ENCODE measurements around the gene COPZ2.
"Not testable (repeated sequence)": the region's sequence is repeated elsewhere in the genome, so short reads cannot be mapped to it uniquely, and the experiment has no call there.

Gene COPZ2

DNA sequence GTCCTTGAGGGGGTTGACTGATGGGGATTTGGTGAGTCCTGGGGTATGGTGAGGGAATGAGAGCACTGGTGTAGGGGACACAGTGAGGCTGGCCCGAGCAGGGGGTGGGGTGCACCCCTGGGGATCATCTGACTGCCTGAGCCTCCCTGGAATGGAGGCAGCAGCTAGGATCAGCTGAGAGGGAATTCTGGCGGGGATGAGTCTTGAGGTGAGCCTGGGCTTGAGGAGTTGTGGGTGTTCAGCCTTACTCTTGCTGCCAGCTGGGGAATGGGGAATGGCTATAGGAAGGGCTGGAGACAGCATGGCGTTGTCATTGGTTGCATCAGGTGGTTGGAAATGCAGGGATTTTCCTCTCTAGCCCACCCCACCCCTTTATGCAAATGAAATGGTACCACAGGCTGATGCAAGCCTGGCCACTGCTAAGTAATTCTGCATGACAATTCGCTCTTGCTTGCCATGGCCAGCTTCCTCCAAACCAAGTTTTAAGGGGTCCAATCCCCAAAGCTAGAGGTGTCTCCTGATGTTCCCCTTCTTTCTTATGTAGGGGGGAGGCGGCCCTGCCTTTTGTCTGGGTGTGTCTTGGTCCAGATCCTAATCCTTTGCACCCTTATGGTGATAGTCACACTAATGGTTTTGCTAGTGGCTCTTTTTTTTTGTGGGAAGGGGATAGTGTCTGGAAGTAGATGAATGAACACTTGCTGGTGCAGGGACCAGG is 18.1 kb upstream of the COPZ2 start:
- no peak for DNase-seq (ENCODE audit: low read depth)

DNA sequence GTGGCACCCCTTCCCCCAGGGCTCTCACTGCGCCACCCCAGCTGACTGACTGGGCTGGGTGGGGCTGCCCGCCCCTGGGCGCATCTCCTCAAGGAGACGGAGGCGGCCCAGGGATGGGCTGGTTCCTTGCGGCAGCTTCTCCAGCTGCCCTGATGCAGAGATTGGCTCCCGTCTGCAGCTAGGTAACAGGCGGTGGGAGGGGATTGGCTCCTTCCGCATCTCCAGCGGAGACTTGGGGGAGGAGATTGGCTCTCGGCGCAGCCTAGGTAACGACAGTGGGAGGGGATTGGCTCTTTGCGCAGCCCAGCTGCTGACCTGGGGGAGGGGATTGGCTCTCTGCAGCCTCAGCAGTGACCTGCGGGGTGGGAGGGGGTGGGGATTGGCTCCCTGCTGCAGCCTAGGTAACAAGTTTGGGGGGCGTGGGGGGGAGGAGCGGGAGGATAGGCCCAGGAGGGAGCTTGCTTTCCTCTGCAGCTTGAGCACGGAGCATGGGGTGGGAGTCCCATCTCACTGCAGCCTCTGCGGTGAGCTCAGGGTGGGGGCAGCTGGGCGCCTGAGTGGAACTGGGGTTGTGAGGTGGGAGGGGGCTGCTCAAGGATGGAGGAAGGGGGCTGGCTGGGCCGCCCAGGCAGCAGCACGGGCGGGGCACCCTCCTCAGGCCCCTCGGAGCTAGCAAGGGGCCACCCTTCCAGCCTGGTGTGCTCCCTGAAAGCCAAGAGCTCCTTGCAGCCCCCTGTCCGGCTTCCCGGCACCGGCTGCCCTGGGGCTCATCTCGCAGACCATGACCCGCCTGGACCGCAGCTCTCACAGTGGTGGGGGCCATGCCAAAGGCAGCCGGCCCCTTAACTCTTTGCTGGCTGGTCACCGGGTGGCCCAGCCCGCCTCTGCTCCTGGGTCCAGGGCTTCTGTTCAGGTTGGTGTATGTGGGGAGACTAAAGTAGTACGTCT is 16.9 kb upstream of the COPZ2 start:
- no peak for DNase-seq (ENCODE audit: low read depth)

DNA sequence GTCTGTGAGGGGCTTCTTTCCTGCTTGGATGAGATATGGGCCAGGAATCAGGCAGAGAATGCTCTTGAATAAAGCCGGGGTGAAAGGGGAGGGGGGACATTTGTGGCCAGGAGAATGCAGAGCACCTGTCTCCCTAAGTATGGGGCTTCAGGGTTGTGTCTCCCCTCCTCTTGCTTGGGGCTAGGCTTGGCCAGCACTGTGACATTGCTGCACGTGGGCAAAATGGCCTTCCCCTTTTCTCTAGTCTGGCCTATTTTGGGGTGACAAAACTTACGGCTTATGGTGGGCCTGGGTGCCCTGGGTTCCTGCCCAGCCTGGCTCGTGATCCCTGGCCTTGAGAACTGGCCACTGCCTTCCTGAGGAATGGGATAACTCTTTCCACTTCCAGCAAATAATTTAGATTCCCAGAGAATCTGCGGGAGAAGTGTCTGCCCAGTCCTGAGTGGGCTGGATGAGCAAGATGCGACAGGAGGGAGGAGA is 16.2 kb upstream of the COPZ2 start:
- DNase-seq (ENCODE audit: low read depth), result no peak

DNA sequence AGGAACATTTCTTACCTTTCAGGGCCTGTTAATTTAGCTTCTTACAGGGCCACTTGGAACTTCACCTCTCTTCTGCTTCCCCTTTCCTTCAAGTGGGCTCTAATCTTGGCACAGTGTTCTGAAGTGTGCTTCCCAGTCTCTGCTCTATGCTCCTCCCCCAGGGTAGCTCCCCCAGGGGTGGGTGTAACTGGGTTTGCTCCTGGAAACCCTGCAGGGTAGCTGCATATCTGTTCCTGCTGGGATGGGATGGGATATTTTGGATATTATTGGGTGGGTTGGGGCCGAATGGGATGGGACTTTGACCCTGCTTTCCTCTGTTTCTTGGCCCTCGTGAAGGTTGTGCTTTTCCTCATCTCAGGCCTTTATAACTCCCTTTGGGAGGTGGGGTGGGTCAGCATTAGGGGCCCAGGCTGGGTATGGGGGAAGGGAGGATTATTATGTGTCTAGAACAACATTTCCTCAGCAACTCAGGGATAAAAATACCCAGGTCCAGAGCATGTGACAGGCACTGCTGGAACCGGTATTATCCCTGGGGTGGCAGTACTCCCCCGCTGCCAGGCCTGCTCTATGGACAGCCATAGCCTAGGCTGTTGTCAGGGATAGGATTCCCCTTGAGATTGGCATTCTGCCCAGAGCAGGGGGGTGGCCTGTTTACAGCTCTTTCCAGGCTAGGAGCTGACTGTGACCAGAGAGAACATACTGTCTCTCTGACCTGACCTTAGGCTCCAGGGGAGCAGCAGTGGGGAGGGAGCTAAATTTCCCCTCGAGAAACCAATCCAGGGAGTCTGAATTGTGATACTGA is 15.6 kb upstream of the COPZ2 start:
- DNase-seq (ENCODE audit: low read depth), result no peak

DNA sequence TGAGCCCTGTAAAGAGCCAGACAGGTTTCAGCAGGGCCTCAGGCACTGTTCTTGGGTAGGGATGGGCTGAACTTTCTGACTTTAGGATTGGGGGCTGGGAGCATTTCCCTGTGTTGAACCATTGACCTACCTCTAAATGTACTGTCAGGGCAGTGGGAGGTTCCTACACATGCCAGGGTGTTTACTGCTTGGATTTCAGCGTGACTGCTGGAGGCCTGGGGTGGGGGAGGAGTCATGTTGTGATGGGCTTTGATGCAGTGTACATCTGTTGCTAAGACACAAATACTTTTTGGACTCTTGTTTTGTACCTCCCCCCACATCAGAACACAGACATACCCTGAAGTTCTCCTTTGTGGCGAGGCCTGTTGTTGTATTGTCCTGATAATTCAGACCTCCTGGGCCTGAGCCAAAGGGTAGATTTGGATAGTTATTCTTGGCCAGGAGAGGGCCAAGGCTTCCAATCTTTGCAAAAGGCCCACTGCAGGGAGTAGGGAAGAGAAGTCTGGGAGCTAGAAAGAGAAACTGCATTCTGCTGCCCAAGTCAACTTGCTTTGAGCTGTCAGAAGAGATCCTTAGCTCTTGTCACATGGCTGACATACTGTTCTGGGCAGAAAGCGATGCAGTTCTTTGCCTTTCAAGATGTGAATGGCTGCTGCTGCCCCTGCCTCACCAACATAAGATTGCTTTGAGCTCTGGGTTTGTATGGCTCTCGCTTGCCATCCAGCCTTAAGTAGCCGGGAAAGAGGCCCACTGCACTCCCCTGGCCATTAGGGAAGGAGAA is 14.3 kb upstream of the COPZ2 start:
- DNase-seq (ENCODE audit: low read depth), result no peak

DNA sequence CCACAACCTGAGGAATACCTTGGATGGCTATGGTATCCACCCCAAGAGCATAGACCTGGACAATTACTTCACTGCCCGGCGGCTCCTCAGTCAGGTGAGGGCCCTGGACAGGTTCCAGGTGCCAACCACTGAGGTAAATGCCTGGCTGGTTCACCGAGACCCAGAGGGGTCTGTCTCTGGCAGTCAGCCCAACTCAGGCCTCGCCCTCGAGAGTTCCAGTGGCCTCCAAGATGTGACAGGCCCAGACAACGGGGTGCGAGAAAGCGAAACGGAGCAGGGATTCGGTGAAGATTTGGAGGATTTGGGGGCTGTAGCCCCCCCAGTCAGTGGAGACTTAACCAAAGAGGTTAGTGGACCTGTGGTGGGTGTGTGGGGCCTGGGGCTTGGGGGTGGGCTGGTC is 13.7 kb upstream of the COPZ2 start:
- no peak for DNase-seq (ENCODE audit: low read depth)

DNA sequence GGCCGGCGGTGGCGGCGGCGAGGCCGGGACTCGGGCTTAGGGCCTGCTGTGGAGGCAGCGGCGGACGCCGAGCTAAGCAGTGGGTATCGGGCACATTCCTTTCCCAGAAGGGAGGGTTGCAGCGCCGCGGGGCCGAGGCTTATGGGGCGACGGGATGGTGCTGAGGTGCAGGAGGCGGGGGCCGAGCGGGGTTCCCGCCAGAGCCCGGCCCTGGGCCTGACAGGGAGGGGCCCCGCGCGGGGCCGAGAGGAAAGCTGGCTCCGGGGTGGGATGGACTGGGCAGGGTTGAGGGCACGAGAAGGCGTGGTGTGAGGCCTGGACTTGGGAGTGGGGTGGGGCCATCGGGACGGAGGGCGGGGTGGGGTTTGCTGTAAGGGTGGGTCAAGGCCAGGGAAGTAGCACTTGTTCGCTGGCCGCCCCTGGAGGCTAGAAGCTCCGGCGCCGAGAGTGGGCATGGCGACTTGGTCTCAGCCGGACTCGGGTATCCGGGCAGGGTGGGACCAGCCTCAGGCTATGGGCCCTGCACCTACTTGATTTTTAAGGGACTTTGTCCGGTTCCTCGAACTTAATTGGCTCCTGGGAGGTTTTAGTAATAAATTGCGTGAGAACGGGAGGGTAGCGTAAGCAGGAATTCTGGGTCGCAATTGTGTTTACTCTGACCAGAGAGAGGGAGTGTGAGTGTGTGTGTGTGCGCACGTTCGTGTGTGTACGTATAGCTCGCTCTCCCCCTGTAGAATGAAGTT is 11.0 kb upstream of the COPZ2 start:
- DNase-seq (ENCODE audit: low read depth), result no peak

DNA sequence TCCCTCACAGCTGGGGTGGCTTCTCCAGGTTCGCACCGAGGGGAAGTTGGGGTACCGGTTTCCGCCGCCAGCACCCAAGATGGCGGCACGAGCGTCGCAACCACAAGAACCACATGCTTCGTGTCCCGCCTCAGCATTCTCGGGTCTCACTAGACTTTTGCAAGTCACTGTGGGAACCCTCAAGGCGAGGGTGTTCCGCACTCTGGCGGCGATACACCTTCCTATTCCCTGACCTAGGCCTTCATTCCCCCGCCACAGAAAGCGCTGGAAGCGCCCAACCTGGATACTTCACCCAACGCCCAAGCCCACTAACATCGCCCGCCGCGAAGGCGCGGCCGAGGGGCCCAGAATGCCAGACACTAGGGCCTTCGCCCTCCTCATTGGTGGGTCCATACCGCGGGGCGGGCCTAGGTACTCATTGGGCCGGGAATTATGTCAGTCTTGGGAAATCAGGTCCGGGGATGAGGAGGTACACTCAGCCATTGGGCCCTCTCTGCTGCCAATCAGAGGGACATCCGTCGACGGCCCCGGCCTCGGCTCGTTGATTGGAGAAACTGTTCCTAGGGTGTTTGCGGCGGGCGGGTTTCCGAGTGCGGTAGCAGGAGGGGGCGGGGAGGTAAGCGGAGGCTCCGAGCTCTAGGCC is 10.3 kb upstream of the COPZ2 start, which contains the start of gene NFE2L1:
Gene NFE2L1 (plus strand): TSS at position 619 of the 643 bp plus-strand sequence. CDS start 2,760 bp downstream, outside the sequence.
- DNase-seq (ENCODE audit: low read depth), result peak; percentile 94

DNA sequence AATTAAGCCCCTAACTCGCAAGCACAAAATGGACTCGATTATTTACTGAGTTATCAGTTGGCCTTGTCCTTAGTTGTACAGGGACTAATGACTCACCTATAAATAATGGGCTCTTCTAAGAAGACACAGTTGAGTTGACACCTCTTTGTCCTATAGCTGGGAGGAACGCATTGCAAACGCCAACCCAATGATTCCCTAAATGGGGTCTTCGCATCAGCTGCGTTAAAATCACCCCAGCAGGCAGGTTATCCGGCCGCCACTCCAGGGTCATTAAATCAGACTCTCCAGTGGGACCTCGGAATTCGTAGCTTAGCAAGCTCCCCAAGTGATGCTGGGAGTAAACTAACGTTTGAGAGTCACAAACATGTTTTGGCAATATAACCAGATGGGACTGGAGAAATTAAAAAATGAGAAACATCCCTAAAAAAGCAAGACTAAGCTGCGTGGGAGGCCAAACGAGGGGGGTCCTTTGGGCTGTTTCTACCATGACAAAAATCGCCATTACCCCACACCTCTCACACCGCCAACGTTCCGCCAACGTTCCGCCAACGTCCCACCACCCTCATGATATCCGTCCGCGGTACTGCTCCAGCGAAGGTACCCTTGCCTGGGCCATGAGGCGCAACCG is 9.6 kb upstream of the COPZ2 start:
- no peak for DNase-seq (ENCODE audit: low read depth)

DNA sequence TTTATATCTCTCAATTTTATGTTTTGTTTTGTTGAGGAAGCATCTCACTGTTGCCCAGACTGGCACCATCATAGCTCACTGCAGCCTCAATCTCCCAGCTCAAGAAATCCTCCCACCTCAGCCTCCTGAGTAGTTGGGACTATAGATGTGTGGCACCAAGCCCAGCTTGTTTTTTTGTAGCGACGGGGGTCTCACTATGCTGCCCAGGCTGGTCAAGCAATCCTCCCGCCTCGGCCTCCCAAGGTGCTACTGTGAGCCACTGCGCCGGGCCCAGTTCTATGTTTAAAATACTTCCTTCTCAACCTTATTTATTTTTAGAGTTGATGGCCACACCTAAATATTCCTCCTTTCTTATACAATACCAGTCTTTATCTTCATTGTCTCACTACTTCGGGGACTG is 8.7 kb upstream of the COPZ2 start:
- DNase-seq (ENCODE audit: low read depth), result no peak

DNA sequence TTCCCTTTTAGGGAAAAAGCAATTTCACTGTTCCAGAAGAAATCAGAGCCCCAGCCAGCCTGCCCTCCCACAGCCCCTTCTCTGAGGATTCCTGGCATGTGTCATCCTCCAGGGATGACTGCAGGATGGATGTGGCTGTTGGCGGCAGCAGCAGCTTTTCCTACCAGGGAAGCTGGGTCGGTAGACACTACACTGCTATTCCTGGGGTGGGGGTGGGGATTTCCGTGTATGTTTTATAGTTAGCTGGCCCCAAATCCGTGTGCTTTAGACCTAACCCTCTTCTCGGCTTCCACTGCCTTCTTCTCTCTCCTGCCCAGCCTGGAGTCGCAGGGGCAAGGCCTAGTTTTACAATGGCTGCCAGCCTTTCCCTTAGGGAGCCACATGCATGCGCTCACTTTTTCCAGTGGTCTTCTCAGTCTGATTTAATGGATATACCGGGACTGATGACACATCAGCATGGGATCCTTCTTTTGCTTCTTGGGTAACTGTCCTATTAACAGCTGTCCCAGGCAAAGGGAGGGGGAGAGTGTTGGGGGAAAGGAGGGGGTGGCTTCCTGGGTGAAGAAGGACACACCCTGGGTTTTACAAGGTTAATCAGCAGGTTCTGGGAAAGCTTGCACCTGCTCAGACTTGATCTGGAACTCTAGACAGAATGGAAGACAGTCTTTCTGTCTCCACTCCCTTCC is 7.9 kb upstream of the COPZ2 start:
- no peak for DNase-seq (ENCODE audit: low read depth)

DNA sequence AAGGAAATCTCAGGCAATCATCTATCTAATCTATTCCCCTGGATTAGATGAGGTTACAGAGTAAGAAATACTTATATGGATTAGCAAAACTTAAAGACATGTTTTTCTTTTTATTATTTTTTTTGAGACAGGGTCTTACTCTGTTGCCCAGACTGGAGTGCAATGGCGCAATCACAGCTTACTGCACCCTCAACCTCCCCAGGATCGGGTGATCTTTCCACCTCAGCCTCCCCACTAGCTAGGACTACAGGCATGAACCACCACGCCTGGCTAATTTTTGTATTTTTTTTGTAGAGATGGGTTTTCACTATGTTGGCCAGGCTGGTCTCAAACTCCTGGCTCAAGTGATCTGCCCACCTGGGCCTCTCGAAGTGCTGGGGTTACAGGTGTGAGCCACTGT is 7.3 kb upstream of the COPZ2 start:
- DNase-seq (ENCODE audit: low read depth), result no peak

DNA sequence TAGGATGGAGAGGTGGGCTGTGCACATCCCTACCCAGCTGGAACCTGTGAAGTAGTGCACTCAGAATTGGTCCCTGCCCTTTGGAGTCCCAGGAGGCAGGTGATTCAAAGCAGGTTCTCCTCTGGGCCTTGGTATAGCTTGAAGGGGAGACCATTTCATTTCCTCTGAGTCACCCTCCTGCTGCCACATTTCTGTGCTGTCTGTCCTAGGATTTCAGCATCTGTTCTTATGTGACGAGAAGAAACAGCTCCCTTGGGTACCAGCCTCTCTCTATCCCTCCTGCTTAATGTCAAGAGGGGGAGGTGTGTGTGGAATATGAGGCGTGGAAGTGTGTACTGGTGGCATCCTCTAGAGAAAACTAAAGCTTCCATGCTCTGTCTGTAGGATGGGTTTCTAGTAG is 5.6 kb upstream of the COPZ2 start:
- DNase-seq (ENCODE audit: low read depth), result no peak

DNA sequence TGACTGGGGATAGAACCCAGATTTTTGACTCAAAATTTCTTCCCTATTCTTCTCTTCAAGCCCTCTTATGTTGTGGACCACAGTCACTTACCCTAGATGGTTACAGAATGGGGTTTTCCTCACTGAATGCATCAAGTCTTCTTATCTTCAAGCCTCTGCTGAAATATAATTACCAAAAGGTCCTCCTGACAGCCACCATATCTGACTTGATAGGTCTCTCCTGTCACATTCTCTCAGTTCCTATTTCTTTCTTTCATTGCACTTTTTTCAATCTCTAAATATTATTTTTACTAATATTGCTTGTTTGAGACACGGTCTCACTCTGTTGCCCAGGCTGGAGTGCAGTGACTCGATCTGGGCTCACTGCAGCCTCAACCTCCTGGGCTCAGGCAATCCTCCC is 1.1 kb upstream of the COPZ2 start:
- no peak for DNase-seq (ENCODE audit: low read depth)

DNA sequence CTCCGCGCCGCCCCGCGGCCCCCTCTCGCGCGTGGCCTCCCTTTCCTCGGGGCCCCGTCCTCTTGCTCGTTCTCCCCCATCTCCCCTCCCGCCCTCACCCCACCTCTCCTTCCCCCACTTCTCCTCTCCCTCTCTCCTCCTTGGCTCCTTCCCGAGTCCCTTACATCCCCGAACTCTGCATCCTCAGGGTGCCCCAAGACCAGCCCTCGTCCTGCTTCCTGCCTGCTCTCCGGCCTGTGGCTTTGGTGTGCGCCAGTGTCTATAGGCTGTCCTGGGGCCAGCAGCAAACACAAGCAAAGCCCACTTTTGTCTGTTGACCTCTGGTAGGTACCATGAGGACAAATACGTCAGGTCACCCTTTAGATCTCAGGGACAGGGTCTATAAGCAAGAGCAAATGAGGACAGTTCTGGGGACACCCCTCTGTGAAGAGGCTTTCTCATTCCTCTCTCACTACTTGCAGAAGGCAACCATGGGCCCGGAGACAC is 284 bp upstream of the COPZ2 start:
- no peak for DNase-seq (ENCODE audit: low read depth)

DNA sequence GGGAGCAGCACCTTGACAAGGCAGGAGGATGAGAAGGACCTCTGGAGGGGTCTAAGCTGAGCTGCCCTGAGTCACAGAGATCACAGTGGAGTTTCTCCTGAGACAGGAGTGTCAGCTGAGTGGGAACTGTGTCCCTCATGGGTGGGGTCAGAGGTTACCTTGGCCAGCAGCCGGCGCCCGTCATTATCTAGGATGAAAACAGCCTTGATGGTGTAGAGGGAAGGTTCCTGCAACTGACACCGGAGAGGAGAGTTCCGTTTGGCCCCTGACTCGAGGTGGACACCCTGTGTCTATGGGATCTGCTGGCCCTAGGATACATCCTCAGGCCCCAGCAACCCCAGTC is 933 bp downstream of the COPZ2 start:
- DNase-seq (ENCODE audit: low read depth), result no peak

DNA sequence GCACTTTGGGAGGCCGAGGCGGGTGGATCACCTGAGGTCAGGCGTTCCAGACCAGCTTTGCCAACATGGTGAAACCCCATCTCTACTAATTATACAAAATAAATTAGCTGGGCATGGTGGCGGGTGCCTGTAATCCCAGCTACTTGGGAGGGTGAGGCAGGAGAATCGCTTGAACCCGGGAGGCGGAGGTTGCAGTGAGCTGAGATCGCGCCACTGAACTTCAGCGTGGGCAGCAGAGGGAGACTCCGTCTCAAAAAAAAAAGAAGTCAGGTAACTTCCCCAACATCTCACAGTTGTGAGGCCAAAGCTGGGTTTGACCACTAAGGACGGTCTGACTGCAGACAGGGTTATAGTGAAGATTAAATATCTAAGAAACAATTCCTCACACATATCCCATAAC is 2.9 kb downstream of the COPZ2 start:
- DNase-seq (ENCODE audit: low read depth), result not testable (repeated sequence)

DNA sequence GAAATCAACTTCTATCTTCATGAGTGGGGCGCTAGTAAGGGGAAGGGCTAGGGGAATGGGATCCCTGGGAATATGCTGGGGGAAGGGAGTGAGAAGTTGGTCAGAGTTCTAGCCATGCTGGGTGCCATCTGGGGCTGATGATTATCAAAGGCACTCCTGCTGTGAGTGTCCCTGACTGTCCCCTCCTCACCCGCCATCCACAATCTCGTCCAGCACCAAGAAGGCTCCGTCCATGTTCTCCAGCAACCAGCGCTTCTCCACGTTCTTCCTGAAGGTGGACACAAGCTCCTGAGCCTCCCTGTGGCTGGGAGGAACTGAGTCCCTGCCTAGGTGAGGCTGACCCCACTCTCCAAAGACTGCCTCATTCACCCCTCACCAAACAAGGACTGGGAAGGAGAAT is 5.6 kb downstream of the COPZ2 start:
- no peak for DNase-seq (ENCODE audit: low read depth)

DNA sequence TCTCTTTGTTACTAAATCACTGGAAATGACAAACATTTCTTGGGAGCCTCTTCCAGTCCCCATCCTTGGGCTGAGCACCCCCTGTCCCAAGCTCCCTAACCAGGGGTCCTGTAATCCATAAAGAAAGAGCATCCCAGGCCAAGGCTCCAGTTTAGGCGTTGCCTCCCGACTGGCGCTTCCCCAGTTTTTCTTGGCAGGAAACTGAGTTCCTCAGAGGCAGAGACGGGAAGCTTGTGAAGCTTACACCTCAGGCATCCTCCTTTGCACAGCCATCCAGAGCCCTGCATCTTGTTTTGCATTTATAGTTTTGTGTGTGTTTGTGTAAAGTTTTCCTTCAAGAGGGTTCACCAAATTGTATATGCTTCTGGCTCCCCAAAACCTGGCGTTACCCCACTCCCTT is 7.1 kb downstream of the COPZ2 start:
- no peak for DNase-seq (ENCODE audit: low read depth)

Data from activated T-cell treated with anti-CD3 and anti-CD28 coated beads for 1 hour (primary cell).